Gastrocnemius medialis (tissue), 4 donors: Measurements from ENCODE around the gene CR1.

Experiments
- CTCF ChIP-seq, 5 experiments: fragments of 450-650 bp in 3 of 5; fragments of 200-600 bp in 2 of 5; sonication (generic) in 2 of 5; IDR thresholded peaks in 4 of 5; conservative IDR thresholded peaks in 1 of 5; 1 replicate in 4 of 5; 2 replicates in 1 of 5; pipeline ENCODE4 v1.5.1; 2016 to 2019; ENCODE audit warnings: antibody characterized with exemption in 5 of 5, mild to moderate bottlenecking in 3 of 5, moderate library complexity in 3 of 5
- POLR2A ChIP-seq, 2 donors: fragments of 450-650 bp; IDR thresholded peaks; one replicate each; pipeline ENCODE4 v1.6.1; 2017; ENCODE audit warnings: antibody characterized with exemption in 2 of 2, mild to moderate bottlenecking in 2 of 2, moderate library complexity in 2 of 2

GRCh38 chr1:207462535-207462934, 33.4 kb upstream of the CR1 start:
- TF ChIP-seq CTCF (IDR thresholded peaks at IDR 0.05 in 4 of 5, conservative IDR thresholded peaks at IDR 0.05 in 1 of 5) (no peak), POLR2A (IDR thresholded peaks at IDR 0.05) (no peak)
